HL-60 (cell line): Measurements from ENCODE around the gene MAMSTR.
"Not testable (repeated sequence)": the region's sequence is repeated elsewhere in the genome, so short reads cannot be mapped to it uniquely, and the experiment has no call there.

Experiments used
- CTCF ChIP-seq: IDR thresholded peaks from one replicate; pipeline ENCODE4 v1.5.1; 2011; ENCODE audit warnings: low read length, control low read depth, inconsistent platforms; ENCODE audit not compliant: insufficient read depth
- GABPA ChIP-seq: IDR thresholded peaks from 2 replicates; pipeline ENCODE4 v1.6.1; 2012; ENCODE audit warnings: low read depth
- POLR2AphosphoS5 ChIP-seq: IDR thresholded peaks from 2 replicates; pipeline ENCODE4 v1.6.1; 2012; ENCODE audit warnings: low read depth
- REST ChIP-seq: IDR thresholded peaks from 2 replicates; pipeline ENCODE4 v1.6.1; 2012; ENCODE audit warnings: low read depth; ENCODE audit not compliant: insufficient replicate concordance
- SPI1 ChIP-seq: IDR thresholded peaks from 2 replicates; pipeline ENCODE4 v1.6.1; 2012; ENCODE audit warnings: low read depth, mild to moderate bottlenecking, borderline replicate concordance

GRCh38 chr19:48718106-48718505 lies 1.4 kb downstream of the MAMSTR start:
- not testable (repeated sequence) for TF ChIP-seq POLR2AphosphoS5, CTCF, SPI1, GABPA, REST
